Measurements from ENCODE around the gene TAS2R16. TPM values are rescaled to one million over a fixed set of nuclear protein-coding genes. Genes with fewer than 3 reads are reported as not detected.
A peak's percentile ranks its signal among the peaks of the same experiment; 100 is the strongest.

The TAS2R16 gene
- total and polyA plus RNA-seq, 2 donors (not counting 1 experiment from before 2014, with no cell fraction given) = not detected

GRCh38 chr7:122975341-122975740 is 20.2 kb downstream of the TAS2R16 start:
- H2AFZ ChIP-seq (ENCODE audit: low read length) = no peak overlapping the region
- H3K4me1 ChIP-seq (ENCODE audit: control insufficient read depth, extremely low read depth, insufficient read depth, low read length) = no peaks in the 10 kb centered on the region
- TF ChIP-seq, protein P1, sequence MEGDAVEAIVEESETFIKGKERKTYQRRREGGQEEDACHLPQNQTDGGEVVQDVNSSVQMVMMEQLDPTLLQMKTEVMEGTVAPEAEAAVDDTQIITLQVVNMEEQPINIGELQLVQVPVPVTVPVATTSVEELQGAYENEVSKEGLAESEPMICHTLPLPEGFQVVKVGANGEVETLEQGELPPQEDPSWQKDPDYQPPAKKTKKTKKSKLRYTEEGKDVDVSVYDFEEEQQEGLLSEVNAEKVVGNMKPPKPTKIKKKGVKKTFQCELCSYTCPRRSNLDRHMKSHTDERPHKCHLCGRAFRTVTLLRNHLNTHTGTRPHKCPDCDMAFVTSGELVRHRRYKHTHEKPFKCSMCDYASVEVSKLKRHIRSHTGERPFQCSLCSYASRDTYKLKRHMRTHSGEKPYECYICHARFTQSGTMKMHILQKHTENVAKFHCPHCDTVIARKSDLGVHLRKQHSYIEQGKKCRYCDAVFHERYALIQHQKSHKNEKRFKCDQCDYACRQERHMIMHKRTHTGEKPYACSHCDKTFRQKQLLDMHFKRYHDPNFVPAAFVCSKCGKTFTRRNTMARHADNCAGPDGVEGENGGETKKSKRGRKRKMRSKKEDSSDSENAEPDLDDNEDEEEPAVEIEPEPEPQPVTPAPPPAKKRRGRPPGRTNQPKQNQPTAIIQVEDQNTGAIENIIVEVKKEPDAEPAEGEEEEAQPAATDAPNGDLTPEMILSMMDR (conservative IDR thresholded peaks at IDR 0.05 in 1 of 2, IDR thresholded peaks at IDR 0.05 in 1 of 2; ENCODE audit: low read depth in 1 of 2, low read length in 2 of 2) = no peak
- no peak for TF ChIP-seq EZH2 (IDR thresholded peaks at IDR 0.05; ENCODE audit: low read length, missing control alignments)
- no peak overlapping the region for H3K4me3 ChIP-seq (replicated peaks in 1 of 4; ENCODE audit: control extremely low read depth in 1 of 4, insufficient read depth in 1 of 4, low read depth in 3 of 4, low read length in 4 of 4)
- H3K36me3 ChIP-seq (ENCODE audit: control insufficient read depth, insufficient read depth, low read length) = no peaks in the 10 kb centered on the region
- DNase-seq (ENCODE audit: low read depth in 2 of 2) = peak in 1 of 2 donors; percentile 79
- no peaks in the 10 kb centered on the region for H3K27me3 ChIP-seq (ENCODE audit: control insufficient read depth, insufficient read depth, low read length)
- H3K79me2 ChIP-seq (ENCODE audit: control insufficient read depth, insufficient read depth, low read length) = no peaks in the 10 kb centered on the region
- H3K27ac ChIP-seq (ENCODE audit: insufficient read depth, low read length) = no peak overlapping the region
- H3K9ac ChIP-seq (ENCODE audit: insufficient read depth, low read length) = no peak overlapping the region
- H3K4me2 ChIP-seq (ENCODE audit: extremely low read depth, insufficient read depth, low read length) = no peak overlapping the region
- H3K9me3 ChIP-seq (ENCODE audit: control insufficient read depth, insufficient read depth, low read depth, low read length) = no peaks in the 10 kb centered on the region
- no peaks in the 10 kb centered on the region for H4K20me1 ChIP-seq (ENCODE audit: control insufficient read depth, extremely low read depth, insufficient read depth, low read length)

- Histone ChIP-seq H2AFZ (ENCODE audit: low read length) (no peak overlapping the region), H3K9ac (ENCODE audit: insufficient read depth, low read length) (no peak overlapping the region), H3K36me3 (ENCODE audit: control insufficient read depth, insufficient read depth, low read length) (no peaks in the 10 kb centered on the region), H3K4me1 (ENCODE audit: control insufficient read depth, extremely low read depth, insufficient read depth, low read length) (no peaks in the 10 kb centered on the region), H3K9me3 (ENCODE audit: control insufficient read depth, insufficient read depth, low read depth, low read length) (no peaks in the 10 kb centered on the region), H4K20me1 (ENCODE audit: control insufficient read depth, extremely low read depth, insufficient read depth, low read length) (no peaks in the 10 kb centered on the region), H3K4me2 (ENCODE audit: extremely low read depth, insufficient read depth, low read length) (no peak overlapping the region), H3K27ac (ENCODE audit: insufficient read depth, low read length) (no peak overlapping the region), H3K27me3 (ENCODE audit: control insufficient read depth, insufficient read depth, low read length) (no peaks in the 10 kb centered on the region), H3K79me2 (ENCODE audit: control insufficient read depth, insufficient read depth, low read length) (no peaks in the 10 kb centered on the region), H3K4me3 (replicated peaks in 1 of 4; ENCODE audit: control extremely low read depth in 1 of 4, insufficient read depth in 1 of 4, low read depth in 3 of 4, low read length in 4 of 4) (no peak overlapping the region)
- no peak for DNase-seq (ENCODE audit: low read depth in 2 of 2)
- TF ChIP-seq, protein P1 (conservative IDR thresholded peaks at IDR 0.05 in 1 of 2, IDR thresholded peaks at IDR 0.05 in 1 of 2; ENCODE audit: low read depth in 1 of 2, low read length in 2 of 2) = no peak
- TF ChIP-seq EZH2 (IDR thresholded peaks at IDR 0.05; ENCODE audit: low read length, missing control alignments) = no peak
Measured at GRCh38 chr7:122974229-122974628, 21.3 kb downstream of the TAS2R16 start.

DNA sequence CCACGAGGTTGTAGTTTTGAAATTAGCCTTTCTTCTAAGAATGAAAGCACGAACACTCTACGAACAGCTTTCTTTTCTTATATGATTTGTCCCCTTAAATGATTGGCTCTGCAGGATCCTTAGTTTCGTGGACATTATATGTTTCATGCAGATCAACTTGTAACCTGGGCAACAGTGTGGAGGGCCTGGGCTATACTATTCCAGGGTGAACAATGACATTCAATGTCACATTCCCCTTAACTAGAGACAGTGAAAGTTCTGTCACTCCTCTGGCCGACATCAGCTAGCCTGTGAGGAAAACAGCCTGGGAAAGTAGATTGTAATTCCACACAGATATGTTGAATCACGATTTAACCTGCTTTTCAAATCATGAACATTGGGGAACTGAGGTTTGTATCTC is 23.4 kb downstream of the TAS2R16 start:
- TF ChIP-seq, protein P1 (conservative IDR thresholded peaks at IDR 0.05 in 1 of 2, IDR thresholded peaks at IDR 0.05 in 1 of 2; ENCODE audit: low read depth in 1 of 2, low read length in 2 of 2) = no peak
- no peak for TF ChIP-seq EZH2 (IDR thresholded peaks at IDR 0.05; ENCODE audit: low read length, missing control alignments)

More for the DNA sequence above, 23.4 kb downstream of the TAS2R16 start:
- H2AFZ ChIP-seq (ENCODE audit: low read length) = no peak overlapping the region
- H4K20me1 ChIP-seq (ENCODE audit: control insufficient read depth, extremely low read depth, insufficient read depth, low read length) = no peaks in the 10 kb centered on the region
- H3K4me2 ChIP-seq (ENCODE audit: extremely low read depth, insufficient read depth, low read length) = no peak overlapping the region
- no peak overlapping the region for H3K9ac ChIP-seq (ENCODE audit: insufficient read depth, low read length)
- no peaks in the 10 kb centered on the region for H3K4me1 ChIP-seq (ENCODE audit: control insufficient read depth, extremely low read depth, insufficient read depth, low read length)
- no peaks in the 10 kb centered on the region for H3K9me3 ChIP-seq (ENCODE audit: control insufficient read depth, insufficient read depth, low read depth, low read length)
- no peaks in the 10 kb centered on the region for H3K79me2 ChIP-seq (ENCODE audit: control insufficient read depth, insufficient read depth, low read length)
- no peak overlapping the region for H3K27ac ChIP-seq (ENCODE audit: insufficient read depth, low read length)
- H3K4me3 ChIP-seq (replicated peaks in 1 of 4; ENCODE audit: control extremely low read depth in 1 of 4, insufficient read depth in 1 of 4, low read depth in 3 of 4, low read length in 4 of 4) = no peak overlapping the region
- no peaks in the 10 kb centered on the region for H3K27me3 ChIP-seq (ENCODE audit: control insufficient read depth, insufficient read depth, low read length)
- no peak for DNase-seq (ENCODE audit: low read depth in 2 of 2)
- no peaks in the 10 kb centered on the region for H3K36me3 ChIP-seq (ENCODE audit: control insufficient read depth, insufficient read depth, low read length)
